ENCODE results near the gene HORMAD2. TPM values are rescaled to one million over a fixed set of nuclear protein-coding genes. Genes with fewer than 3 reads are reported as not detected.

The HORMAD2 gene
- not detected in 2 replicates for total RNA-seq
- long read RNA-seq = 0 reads

GRCh38 chr22:30079952-30080533, at the start of gene HORMAD2:
HORMAD2 (plus strand) TSS chr22:30080464; CDS start chr22:30093953, 13,489 bp downstream.
- H3K4me1 Mint-ChIP-seq (ENCODE audit: unreplicated experiment) = peaks cover 8% of the 10 kb centered on the region
- H3K27ac Mint-ChIP-seq (ENCODE audit: unreplicated experiment) = peak within 1 kb of the TSS; percentile 54
- H3K36me3 Mint-ChIP-seq (ENCODE audit: unreplicated experiment) = no peaks in the 10 kb centered on the region
- H3K4me3 Mint-ChIP-seq (ENCODE audit: unreplicated experiment) = peak within 1 kb of the TSS; percentile 49
- H3K9me3 Mint-ChIP-seq (ENCODE audit: unreplicated experiment) = no peaks in the 10 kb centered on the region
- DNase-seq (ENCODE audit: extremely low spot score, unreplicated experiment) = no peak
- no peak for TF ChIP-seq CTCF (IDR thresholded peaks at IDR 0.05)
- peaks cover 35% of the 10 kb centered on the region for H3K27me3 Mint-ChIP-seq (ENCODE audit: unreplicated experiment)

- Mint-ChIP-seq H3K9me3 (ENCODE audit: unreplicated experiment) (no peaks in the 10 kb centered on the region), H3K27ac (ENCODE audit: unreplicated experiment) (no peak overlapping the region), H3K4me3 (ENCODE audit: unreplicated experiment) (no peak overlapping the region), H3K4me1 (ENCODE audit: unreplicated experiment) (no peaks in the 10 kb centered on the region), H3K36me3 (ENCODE audit: unreplicated experiment) (peaks cover 25% of the 10 kb centered on the region), H3K27me3 (ENCODE audit: unreplicated experiment) (no peaks in the 10 kb centered on the region)
- no peak for TF ChIP-seq CTCF (IDR thresholded peaks at IDR 0.05)
- DNase-seq (ENCODE audit: extremely low spot score, unreplicated experiment) = no peak
Measured at GRCh38 chr22:30031328-30031727, 48.9 kb upstream of the HORMAD2 start.

GRCh38 chr22:30031764-30032455, 48.4 kb upstream of the HORMAD2 start:
- Mint-ChIP-seq H3K4me1 (ENCODE audit: unreplicated experiment) (no peaks in the 10 kb centered on the region), H3K4me3 (ENCODE audit: unreplicated experiment) (no peak overlapping the region), H3K9me3 (ENCODE audit: unreplicated experiment) (no peaks in the 10 kb centered on the region), H3K27me3 (ENCODE audit: unreplicated experiment) (no peaks in the 10 kb centered on the region), H3K27ac (ENCODE audit: unreplicated experiment) (no peak overlapping the region), H3K36me3 (ENCODE audit: unreplicated experiment) (peaks cover 21% of the 10 kb centered on the region)
- DNase-seq (ENCODE audit: extremely low spot score, unreplicated experiment) = no peak
- no peak for TF ChIP-seq CTCF (IDR thresholded peaks at IDR 0.05)

GRCh38 chr22:30033137-30033536, 47.1 kb upstream of the HORMAD2 start:
- Mint-ChIP-seq H3K27me3 (ENCODE audit: unreplicated experiment) (no peaks in the 10 kb centered on the region), H3K4me1 (ENCODE audit: unreplicated experiment) (peaks cover under 1% of the 10 kb centered on the region), H3K36me3 (ENCODE audit: unreplicated experiment) (peaks cover 13% of the 10 kb centered on the region), H3K4me3 (ENCODE audit: unreplicated experiment) (no peak overlapping the region), H3K27ac (ENCODE audit: unreplicated experiment) (no peak overlapping the region), H3K9me3 (ENCODE audit: unreplicated experiment) (no peaks in the 10 kb centered on the region)
- no peak for TF ChIP-seq CTCF (IDR thresholded peaks at IDR 0.05)
- DNase-seq (ENCODE audit: extremely low spot score, unreplicated experiment) = no peak

GRCh38 chr22:30033901-30034300, 46.4 kb upstream of the HORMAD2 start:
- Mint-ChIP-seq H3K4me1 (ENCODE audit: unreplicated experiment) (peaks cover 3% of the 10 kb centered on the region), H3K9me3 (ENCODE audit: unreplicated experiment) (no peaks in the 10 kb centered on the region), H3K27ac (ENCODE audit: unreplicated experiment) (no peak overlapping the region), H3K36me3 (ENCODE audit: unreplicated experiment) (peaks cover 9% of the 10 kb centered on the region), H3K27me3 (ENCODE audit: unreplicated experiment) (no peaks in the 10 kb centered on the region), H3K4me3 (ENCODE audit: unreplicated experiment) (no peak overlapping the region)
- no peak for DNase-seq (ENCODE audit: extremely low spot score, unreplicated experiment)
- TF ChIP-seq CTCF (IDR thresholded peaks at IDR 0.05) = no peak

Measured in osteocyte (in vitro differentiated cells).